Measurements from ENCODE around the gene SLC5A9.

DNA sequence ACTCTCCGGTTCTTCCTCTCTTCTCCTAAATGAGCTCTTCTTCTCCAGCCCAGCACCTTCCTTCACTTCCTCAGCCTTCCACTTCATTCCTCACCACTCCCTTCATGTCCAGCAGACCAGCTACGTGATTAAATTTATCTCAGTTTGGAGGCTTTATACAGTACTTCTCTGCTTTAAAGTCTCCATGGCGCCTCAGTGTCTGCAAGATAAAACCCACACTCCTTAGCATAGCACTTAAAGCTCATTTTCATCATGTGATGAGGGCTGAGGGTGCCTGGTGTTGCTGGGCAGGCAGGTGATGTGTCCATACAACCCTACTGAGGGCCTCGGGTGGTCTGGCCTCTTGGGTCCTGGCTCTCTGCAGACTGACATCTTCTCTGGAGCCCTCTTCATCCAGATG is 7.7 kb downstream of the SLC5A9 start:
- TF ChIP-seq POLR2AphosphoS5 (IDR thresholded peaks at IDR 0.05) (no peak), POLR2A (IDR thresholded peaks at IDR 0.05) (no peak), EP300 (IDR thresholded peaks at IDR 0.05) (no peak)
- TF ChIP-seq, protein P1, sequence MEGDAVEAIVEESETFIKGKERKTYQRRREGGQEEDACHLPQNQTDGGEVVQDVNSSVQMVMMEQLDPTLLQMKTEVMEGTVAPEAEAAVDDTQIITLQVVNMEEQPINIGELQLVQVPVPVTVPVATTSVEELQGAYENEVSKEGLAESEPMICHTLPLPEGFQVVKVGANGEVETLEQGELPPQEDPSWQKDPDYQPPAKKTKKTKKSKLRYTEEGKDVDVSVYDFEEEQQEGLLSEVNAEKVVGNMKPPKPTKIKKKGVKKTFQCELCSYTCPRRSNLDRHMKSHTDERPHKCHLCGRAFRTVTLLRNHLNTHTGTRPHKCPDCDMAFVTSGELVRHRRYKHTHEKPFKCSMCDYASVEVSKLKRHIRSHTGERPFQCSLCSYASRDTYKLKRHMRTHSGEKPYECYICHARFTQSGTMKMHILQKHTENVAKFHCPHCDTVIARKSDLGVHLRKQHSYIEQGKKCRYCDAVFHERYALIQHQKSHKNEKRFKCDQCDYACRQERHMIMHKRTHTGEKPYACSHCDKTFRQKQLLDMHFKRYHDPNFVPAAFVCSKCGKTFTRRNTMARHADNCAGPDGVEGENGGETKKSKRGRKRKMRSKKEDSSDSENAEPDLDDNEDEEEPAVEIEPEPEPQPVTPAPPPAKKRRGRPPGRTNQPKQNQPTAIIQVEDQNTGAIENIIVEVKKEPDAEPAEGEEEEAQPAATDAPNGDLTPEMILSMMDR (IDR thresholded peaks at IDR 0.05): no peak

All from upper lobe of left lung (tissue), 4 donors.